GM18951 (cell line): ENCODE measurements around the gene PROX1.
"Not testable (repeated sequence)": the region's sequence is repeated elsewhere in the genome, so short reads cannot be mapped to it uniquely, and the experiment has no call there.

ENCODE experiments used
- POLR2A ChIP-seq: IDR thresholded peaks from 4 replicates; pipeline ENCODE4 v1.6.1; 2011; ENCODE audit warnings: mild to moderate bottlenecking; ENCODE audit not compliant: insufficient read length, insufficient read depth; ENCODE audit errors: extremely low read depth
- in situ Hi-C: fragments of 300-500 bp; cut with MboI; formaldehyde crosslinking; loops from one replicate; pipeline ENCODE4 v1.12.0; 2022; ENCODE audit warnings: low sequenced_read_pairs, mixed read lengths, inconsistent platforms; ENCODE audit not compliant: unreplicated experiment

The PROX1 gene

DNA sequence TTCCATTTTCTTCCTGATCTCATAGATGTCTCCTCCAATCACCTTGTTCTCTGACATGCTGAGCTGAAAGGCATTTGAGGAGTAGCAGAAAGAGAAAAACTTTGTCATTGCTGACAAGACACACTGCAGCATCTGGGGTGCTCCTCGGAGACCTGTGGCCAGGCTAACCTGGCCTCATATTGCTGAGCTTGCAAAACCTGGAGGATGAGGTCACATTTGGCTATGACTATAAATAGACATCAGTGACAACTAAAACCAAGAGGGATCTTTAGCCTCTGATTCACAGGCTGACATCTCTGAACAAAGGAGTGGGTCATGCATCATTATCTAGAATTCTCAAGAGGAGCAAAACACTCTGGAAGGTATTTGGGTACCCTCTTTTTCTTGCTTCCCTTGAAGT is 83.7 kb downstream of the PROX1 start:
- no peak for TF ChIP-seq POLR2A
- in situ Hi-C loops, result no loop called here

- no peak for TF ChIP-seq POLR2A
- in situ Hi-C loops, result no loop called here
These were observed 84.8 kb downstream of the PROX1 start for GRCh38 chr1:214072426-214073157.

GRCh38 chr1:214074477-214074876 is 86.7 kb downstream of the PROX1 start:
- in situ Hi-C loops, result no loop called here

GRCh38 chr1:214075305-214075998 is 87.7 kb downstream of the PROX1 start:
- TF ChIP-seq POLR2A, result no peak
- in situ Hi-C loops, result no loop called here

More at GRCh38 chr1:214074477-214074876, 86.7 kb downstream of the PROX1 start:
- TF ChIP-seq POLR2A, result no peak

GRCh38 chr1:214075999-214076707 is 88.4 kb downstream of the PROX1 start:
- in situ Hi-C loops, result no loop called here
- TF ChIP-seq POLR2A, result no peak

GRCh38 chr1:214076708-214077065 is 88.9 kb downstream of the PROX1 start:
- in situ Hi-C loops, result no loop called here
- no peak for TF ChIP-seq POLR2A

DNA sequence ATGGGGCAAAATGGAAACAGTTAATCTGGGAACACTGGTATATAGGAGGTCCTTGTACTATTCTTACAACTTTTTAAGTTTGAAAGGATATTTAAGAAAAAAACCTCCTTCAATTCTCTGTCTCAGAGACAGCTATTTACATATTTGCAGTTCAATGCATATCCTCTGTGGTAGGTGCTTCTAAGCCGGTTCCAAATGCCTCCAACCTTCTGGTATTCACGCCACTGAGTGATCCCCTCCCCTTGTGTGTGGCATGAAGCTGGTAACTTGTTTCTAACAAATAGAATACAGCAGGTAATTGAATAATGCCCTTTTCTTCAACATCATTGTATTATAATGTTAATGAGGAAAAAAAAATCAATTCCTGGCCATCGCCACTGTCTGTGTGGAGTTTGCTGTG is 91.2 kb downstream of the PROX1 start:
- in situ Hi-C loops, result no loop called here
- TF ChIP-seq POLR2A, result no peak

DNA sequence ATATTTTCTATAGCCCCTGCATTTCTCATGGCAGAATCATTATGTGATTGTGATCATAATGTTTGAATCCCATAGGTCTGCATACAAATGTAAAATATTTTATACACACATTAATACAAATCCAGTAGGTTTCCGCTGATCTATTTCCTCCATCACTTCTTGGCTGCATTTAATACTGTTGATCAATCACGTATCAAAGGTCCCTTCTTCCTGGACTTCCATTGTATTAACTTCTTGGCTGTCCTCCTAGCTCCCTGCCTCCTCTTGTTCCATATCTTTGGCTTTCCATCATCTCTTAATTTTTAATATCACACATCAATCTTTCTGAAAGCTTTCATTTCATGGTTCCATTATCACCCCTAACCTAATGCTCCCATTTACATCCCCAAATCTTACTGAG is 97.6 kb downstream of the PROX1 start:
- no peak for TF ChIP-seq POLR2A
- in situ Hi-C loops, result no loop called here

- in situ Hi-C loops, result no loop called here
- TF ChIP-seq POLR2A, result no peak
These were observed 99.2 kb downstream of the PROX1 start for GRCh38 chr1:214086945-214087344.

DNA sequence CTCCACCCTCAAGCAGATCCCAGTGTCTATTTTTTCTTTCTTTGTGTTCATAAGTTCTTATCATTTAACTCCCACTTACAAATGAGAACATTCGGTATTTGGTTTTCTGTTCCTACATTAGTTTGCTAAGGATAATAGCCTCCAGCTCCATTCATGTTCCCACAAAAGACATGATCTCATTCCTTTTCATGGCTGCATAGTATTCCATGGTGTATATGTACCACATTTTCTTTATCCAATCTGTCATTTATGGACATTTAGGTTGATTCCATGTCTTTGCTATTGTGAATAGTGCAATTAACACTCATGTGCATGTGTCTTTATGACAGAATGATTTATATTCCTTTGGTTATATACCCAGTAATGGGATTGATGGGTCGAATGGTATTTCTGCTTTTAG is 101.2 kb downstream of the PROX1 start:
- in situ Hi-C loops, result not testable (repeated sequence)
